H9 (cell line): Measurements from ENCODE around the gene UBA5. TPM values are rescaled to one million over a fixed set of nuclear protein-coding genes. Genes with fewer than 3 reads are reported as not detected.

Experiments used
- DNase-seq: peaks from one replicate; pipeline ENCODE4 v3.0.0-alpha.2; 2017
- H2AFZ ChIP-seq: one replicate; pipeline ENCODE4 v1.6.1; 2013; ENCODE audit warnings: mild to moderate bottlenecking, low read length, control low read depth, moderate library complexity
- H2AK5ac ChIP-seq: 2 replicates; pipeline ENCODE4 v1.6.1; 2013; ENCODE audit warnings: low read length, control low read depth, mixed read lengths; ENCODE audit not compliant: insufficient read length
- H2BK120ac ChIP-seq: one replicate; pipeline ENCODE4 v1.6.1; 2013; ENCODE audit warnings: low read depth, mild to moderate bottlenecking, low read length, control low read depth, inconsistent platforms; ENCODE audit not compliant: poor library complexity, severe bottlenecking
- H2BK12ac ChIP-seq: 2 replicates; pipeline ENCODE4 v1.6.1; 2013; ENCODE audit warnings: low read length, control low read depth, mixed read lengths, low read depth; ENCODE audit not compliant: insufficient read length
- H2BK15ac ChIP-seq: 2 replicates; pipeline ENCODE4 v1.6.1; 2013; ENCODE audit warnings: low read depth, low read length, control low read depth
- H2BK20ac ChIP-seq: one replicate; pipeline ENCODE4 v1.6.1; 2013; ENCODE audit warnings: low read depth, mild to moderate bottlenecking, low read length, control low read depth, inconsistent platforms; ENCODE audit not compliant: poor library complexity, severe bottlenecking
- H2BK5ac ChIP-seq: 2 replicates; pipeline ENCODE4 v1.6.1; 2013; ENCODE audit warnings: low read length, control low read depth, mixed read lengths; ENCODE audit not compliant: insufficient read length
- H3K14ac ChIP-seq: 2 replicates; pipeline ENCODE4 v1.6.1; 2013; ENCODE audit warnings: low read length, control low read depth; ENCODE audit not compliant: insufficient read depth
- H3K18ac ChIP-seq: 2 replicates; pipeline ENCODE4 v1.6.1; 2013; ENCODE audit warnings: low read depth, mild to moderate bottlenecking, mixed read lengths, low read length, control low read depth; ENCODE audit not compliant: insufficient read length
- H3K23ac ChIP-seq: 2 replicates; pipeline ENCODE4 v1.6.1; 2013; ENCODE audit warnings: low read length, control low read depth, mixed read lengths, low read depth; ENCODE audit not compliant: insufficient read length
- H3K23me2 ChIP-seq: 2 replicates; pipeline ENCODE4 v1.6.1; 2013; ENCODE audit warnings: low read depth, mild to moderate bottlenecking, mixed read lengths, low read length, control low read depth; ENCODE audit not compliant: insufficient read length, poor library complexity, severe bottlenecking
- H3K27ac ChIP-seq: 2 replicates; pipeline ENCODE4 v1.5.1; 2013; ENCODE audit warnings: low read length, control low read depth, mixed read lengths, low read depth; ENCODE audit not compliant: insufficient read length
- H3K27me3 ChIP-seq: 2 replicates; pipeline ENCODE4 v1.6.1; 2013; ENCODE audit warnings: low read length, control low read depth, inconsistent platforms; ENCODE audit not compliant: insufficient read depth
- H3K4ac ChIP-seq: 2 replicates; pipeline ENCODE4 v1.6.1; 2013; ENCODE audit warnings: low read depth, mild to moderate bottlenecking, control low read depth, inconsistent platforms, low read length, moderate library complexity
- H3K4me1 ChIP-seq: 2 replicates; pipeline ENCODE4 v1.6.1; 2013; ENCODE audit warnings: low read length, control low read depth, inconsistent platforms; ENCODE audit not compliant: insufficient read depth
- H3K4me2 ChIP-seq: 2 replicates; pipeline ENCODE4 v1.6.1; 2013; ENCODE audit warnings: low read length, control low read depth, mixed read lengths; ENCODE audit not compliant: insufficient read length, insufficient read depth
- H3K56ac ChIP-seq: 2 replicates; pipeline ENCODE4 v1.6.1; 2013; ENCODE audit warnings: low read depth, mild to moderate bottlenecking, mixed read lengths, low read length, control low read depth; ENCODE audit not compliant: insufficient read length
- H3K79me1 ChIP-seq: 2 replicates; pipeline ENCODE4 v1.6.1; 2013; ENCODE audit warnings: low read depth, mild to moderate bottlenecking, moderate library complexity, low read length, control low read depth, inconsistent platforms; ENCODE audit not compliant: insufficient read depth, poor library complexity, severe bottlenecking
- H3K79me2 ChIP-seq: 2 replicates; pipeline ENCODE4 v1.6.1; 2013; ENCODE audit warnings: low read length, control low read depth, inconsistent platforms; ENCODE audit not compliant: insufficient read depth
- H3K9ac ChIP-seq: 2 replicates; pipeline ENCODE4 v1.6.1; 2013; ENCODE audit warnings: low read length, control low read depth, mixed read lengths; ENCODE audit not compliant: insufficient read length; ENCODE audit errors: extremely low read depth
- H3K9me3 ChIP-seq: one replicate; pipeline ENCODE4 v1.6.1; 2013; ENCODE audit warnings: low read depth, low read length, inconsistent platforms; ENCODE audit not compliant: control insufficient read depth
- H3T11ph ChIP-seq: one replicate; pipeline ENCODE4 v1.6.1; 2013; ENCODE audit warnings: mild to moderate bottlenecking, low read length, control low read depth, inconsistent platforms
- H4K20me1 ChIP-seq: one replicate; pipeline ENCODE4 v1.6.1; 2013; ENCODE audit not compliant: control insufficient read depth, insufficient read length, insufficient read depth
- H4K5ac ChIP-seq: 2 replicates; pipeline ENCODE4 v1.6.1; 2013; ENCODE audit warnings: low read depth, mild to moderate bottlenecking, mixed read lengths, low read length, control low read depth; ENCODE audit not compliant: insufficient read length
- H4K8ac ChIP-seq: replicated peaks from 2 replicates; pipeline ENCODE4 v1.6.1; 2013; ENCODE audit warnings: low read length, control low read depth, mixed read lengths, low read depth; ENCODE audit not compliant: insufficient read length
- H4K91ac ChIP-seq: 2 replicates; pipeline ENCODE4 v1.6.1; 2013; ENCODE audit warnings: low read depth, mild to moderate bottlenecking, moderate library complexity, mixed read lengths, low read length, control low read depth; ENCODE audit not compliant: insufficient read length
- H3K27ac Mint-ChIP-seq, 3 experiments: 2 replicates in 2 of 3; 3 replicates in 1 of 3; pipeline ENCODE4 v1.8.0; 2020 to 2021; ENCODE audit warnings: mixed read lengths in 3 of 3, mild to moderate bottlenecking in 1 of 3, moderate library complexity in 1 of 3
- H3K27me3 Mint-ChIP-seq: 2 replicates; pipeline ENCODE4 v1.8.0; 2021; ENCODE audit warnings: low read depth, mild to moderate bottlenecking, moderate library complexity, mixed read lengths
- H3K36me3 Mint-ChIP-seq, 3 experiments: 2 replicates in 2 of 3; 3 replicates in 1 of 3; pipeline ENCODE4 v1.8.0; 2020 to 2021; ENCODE audit warnings: low read depth in 3 of 3, mixed read lengths in 3 of 3; ENCODE audit not compliant: insufficient read depth in 1 of 3
- H3K4me1 Mint-ChIP-seq, 2 experiments: 2 replicates each; pipeline ENCODE4 v1.8.0; 2020; ENCODE audit warnings: mixed read lengths in 2 of 2
- H3K4me3 Mint-ChIP-seq, 2 experiments: 2 replicates in 1 of 2; 3 replicates in 1 of 2; pipeline ENCODE4 v1.8.0; 2020 to 2021; ENCODE audit warnings: mild to moderate bottlenecking in 2 of 2, mixed read lengths in 2 of 2, moderate library complexity in 1 of 2
- H3K9me3 Mint-ChIP-seq, 2 experiments: 2 replicates in 1 of 2; 3 replicates in 1 of 2; pipeline ENCODE4 v1.8.0; 2020; ENCODE audit warnings: mild to moderate bottlenecking in 2 of 2, mixed read lengths in 2 of 2, moderate library complexity in 1 of 2
- WGBS: extraction: QIAGEN DNeasy Blood & Tissue Kit; methylation state at CpG from one replicate; pipeline ENCODE4 v1.1.7; 2013; ENCODE audit warnings: missing lambda C conversion rate, low lambda C conversion rate, mixed read lengths; ENCODE audit not compliant: insufficient read length; ENCODE audit errors: extremely low coverage; 5-methylcytosine and 5-hydroxymethylcytosine counted together
- total RNA-seq: library from RNA; stranded (reverse); gene quantifications from 2 replicates; pipeline ENCODE4 v1.2.1, GENCODE V29; 2021
- TF ChIP-seq, protein P1 (sequence below): fragments of 200-600 bp; sonication (generic); conservative IDR thresholded peaks from 3 replicates; pipeline ENCODE4 v1.8.0; 2021; ENCODE audit warnings: antibody characterized with exemption, mild to moderate bottlenecking

UBA5 gene
- total RNA-seq, 1 experiment from 2014 or later, result 37.7 TPM

DNA sequence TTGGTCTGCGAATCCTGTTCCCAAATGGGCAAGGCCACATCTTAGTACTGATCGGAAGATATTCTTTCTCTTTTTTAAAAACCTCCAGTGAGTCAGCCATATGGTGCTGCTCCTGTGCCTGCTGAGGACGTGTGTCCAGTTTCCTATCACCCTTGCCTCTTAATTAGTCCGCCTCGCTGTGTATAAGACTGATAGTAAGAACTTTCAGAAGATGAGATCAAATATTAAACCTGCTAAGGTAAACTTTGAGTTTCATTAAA is 612 bp downstream of the UBA5 start:
- no peak overlapping the region for H2BK15ac ChIP-seq
- no CpG with 5 or more reads among the region's 5 CpGs for WGBS
- no peak overlapping the region for H3K56ac ChIP-seq
- H3K23me2 ChIP-seq, result peaks cover 12% of the 10 kb centered on the region
- H2BK12ac ChIP-seq, result no peak overlapping the region
- H4K5ac ChIP-seq, result no peak overlapping the region
- no peak overlapping the region for H2BK20ac ChIP-seq
- no peak overlapping the region for H2AK5ac ChIP-seq
- H4K91ac ChIP-seq, result no peak overlapping the region
- no peaks in the 10 kb centered on the region for H3K9me3 ChIP-seq
- TF ChIP-seq, protein P1, sequence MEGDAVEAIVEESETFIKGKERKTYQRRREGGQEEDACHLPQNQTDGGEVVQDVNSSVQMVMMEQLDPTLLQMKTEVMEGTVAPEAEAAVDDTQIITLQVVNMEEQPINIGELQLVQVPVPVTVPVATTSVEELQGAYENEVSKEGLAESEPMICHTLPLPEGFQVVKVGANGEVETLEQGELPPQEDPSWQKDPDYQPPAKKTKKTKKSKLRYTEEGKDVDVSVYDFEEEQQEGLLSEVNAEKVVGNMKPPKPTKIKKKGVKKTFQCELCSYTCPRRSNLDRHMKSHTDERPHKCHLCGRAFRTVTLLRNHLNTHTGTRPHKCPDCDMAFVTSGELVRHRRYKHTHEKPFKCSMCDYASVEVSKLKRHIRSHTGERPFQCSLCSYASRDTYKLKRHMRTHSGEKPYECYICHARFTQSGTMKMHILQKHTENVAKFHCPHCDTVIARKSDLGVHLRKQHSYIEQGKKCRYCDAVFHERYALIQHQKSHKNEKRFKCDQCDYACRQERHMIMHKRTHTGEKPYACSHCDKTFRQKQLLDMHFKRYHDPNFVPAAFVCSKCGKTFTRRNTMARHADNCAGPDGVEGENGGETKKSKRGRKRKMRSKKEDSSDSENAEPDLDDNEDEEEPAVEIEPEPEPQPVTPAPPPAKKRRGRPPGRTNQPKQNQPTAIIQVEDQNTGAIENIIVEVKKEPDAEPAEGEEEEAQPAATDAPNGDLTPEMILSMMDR, result no peak
- H3K27ac ChIP-seq, result no peak overlapping the region
- no peak overlapping the region for H3K23ac ChIP-seq
- H3K4ac ChIP-seq, result no peak overlapping the region
- no peaks in the 10 kb centered on the region for H4K20me1 ChIP-seq
- H3T11ph ChIP-seq, result no peak overlapping the region
- H3K18ac ChIP-seq, result no peak overlapping the region
- H3K36me3 Mint-ChIP-seq, result no peaks in the 10 kb centered on the region; a peak in 1 of 7 replicates
- no peaks in the 10 kb centered on the region for H3K27me3 ChIP-seq
- no peaks in the 10 kb centered on the region for H3K9me3 Mint-ChIP-seq
- no peaks in the 10 kb centered on the region for H3K79me1 ChIP-seq
- H3K27me3 Mint-ChIP-seq, result no peaks in the 10 kb centered on the region
- H4K8ac ChIP-seq, result no peak overlapping the region
- H3K27ac Mint-ChIP-seq, result peak overlapping the region in 2 of 3 experiments; percentile 98; a peak in 5 of 7 replicates
- peak overlapping the region; percentile 59 for H3K4me2 ChIP-seq
- H3K4me1 ChIP-seq, result no peaks in the 10 kb centered on the region
- H3K4me3 Mint-ChIP-seq, result peak overlapping the region; percentile 95 to 98
- H2BK120ac ChIP-seq, result no peak overlapping the region
- H2AFZ ChIP-seq, result no peak overlapping the region
- peak overlapping the region; percentile 86 for H3K9ac ChIP-seq
- peaks cover 14 to 19% of the 10 kb centered on the region in 2 experiments for H3K4me1 Mint-ChIP-seq
- H3K14ac ChIP-seq, result no peak overlapping the region
- no peak overlapping the region for H2BK5ac ChIP-seq
- no peak for DNase-seq
- H3K79me2 ChIP-seq, result peaks cover 6% of the 10 kb centered on the region; the same call in 1 of the 2 replicates
